ENCODE measurements around the gene NKAIN2.

The NKAIN2 gene

DNA sequence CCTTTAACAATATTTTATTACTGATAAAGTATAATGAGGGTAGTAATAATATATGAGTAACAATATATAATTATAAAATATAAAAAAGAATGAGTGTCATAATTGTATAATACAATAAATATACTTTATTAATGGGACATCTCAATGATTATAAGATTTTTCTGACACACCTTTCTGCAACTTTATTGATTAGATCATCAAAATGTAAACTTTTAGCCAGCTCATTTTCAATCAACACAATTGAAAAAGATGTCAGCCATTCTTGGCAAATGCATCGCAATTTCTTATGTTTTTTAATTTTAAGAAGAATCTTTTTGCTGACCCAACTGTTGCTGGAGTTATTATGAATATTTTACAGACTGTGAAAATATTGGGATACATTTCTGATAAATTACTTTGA lies 1026.2 kb downstream of the NKAIN2 start:
- H3K4me1 ChIP-seq (ENCODE audit: control insufficient read depth, insufficient read depth, low read length): peaks cover 14% of the 10 kb centered on the region
- ChIA-PET CTCF (no interaction called here), POLR2A (no interaction called here)
- TF ChIP-seq, protein P1, sequence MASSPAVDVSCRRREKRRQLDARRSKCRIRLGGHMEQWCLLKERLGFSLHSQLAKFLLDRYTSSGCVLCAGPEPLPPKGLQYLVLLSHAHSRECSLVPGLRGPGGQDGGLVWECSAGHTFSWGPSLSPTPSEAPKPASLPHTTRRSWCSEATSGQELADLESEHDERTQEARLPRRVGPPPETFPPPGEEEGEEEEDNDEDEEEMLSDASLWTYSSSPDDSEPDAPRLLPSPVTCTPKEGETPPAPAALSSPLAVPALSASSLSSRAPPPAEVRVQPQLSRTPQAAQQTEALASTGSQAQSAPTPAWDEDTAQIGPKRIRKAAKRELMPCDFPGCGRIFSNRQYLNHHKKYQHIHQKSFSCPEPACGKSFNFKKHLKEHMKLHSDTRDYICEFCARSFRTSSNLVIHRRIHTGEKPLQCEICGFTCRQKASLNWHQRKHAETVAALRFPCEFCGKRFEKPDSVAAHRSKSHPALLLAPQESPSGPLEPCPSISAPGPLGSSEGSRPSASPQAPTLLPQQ (tag by site-specific recombination; IDR thresholded peaks at IDR 0.05): no peak
- no peak for TF ChIP-seq SP7 (tag by site-specific recombination; IDR thresholded peaks at IDR 0.05)
- TF ChIP-seq ZNF549 (tag by site-specific recombination; IDR thresholded peaks at IDR 0.05): no peak
- TF ChIP-seq BCL11B (tag by site-specific recombination; IDR thresholded peaks at IDR 0.05; ENCODE audit: low read depth): no peak
- TF ChIP-seq, protein P2, sequence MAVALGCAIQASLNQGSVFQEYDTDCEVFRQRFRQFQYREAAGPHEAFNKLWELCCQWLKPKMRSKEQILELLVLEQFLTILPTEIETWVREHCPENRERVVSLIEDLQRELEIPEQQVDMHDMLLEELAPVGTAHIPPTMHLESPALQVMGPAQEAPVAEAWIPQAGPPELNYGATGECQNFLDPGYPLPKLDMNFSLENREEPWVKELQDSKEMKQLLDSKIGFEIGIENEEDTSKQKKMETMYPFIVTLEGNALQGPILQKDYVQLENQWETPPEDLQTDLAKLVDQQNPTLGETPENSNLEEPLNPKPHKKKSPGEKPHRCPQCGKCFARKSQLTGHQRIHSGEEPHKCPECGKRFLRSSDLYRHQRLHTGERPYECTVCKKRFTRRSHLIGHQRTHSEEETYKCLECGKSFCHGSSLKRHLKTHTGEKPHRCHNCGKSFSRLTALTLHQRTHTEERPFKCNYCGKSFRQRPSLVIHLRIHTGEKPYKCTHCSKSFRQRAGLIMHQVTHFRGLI (tag by site-specific recombination; IDR thresholded peaks at IDR 0.05): no peak
- TF ChIP-seq, protein P3, sequence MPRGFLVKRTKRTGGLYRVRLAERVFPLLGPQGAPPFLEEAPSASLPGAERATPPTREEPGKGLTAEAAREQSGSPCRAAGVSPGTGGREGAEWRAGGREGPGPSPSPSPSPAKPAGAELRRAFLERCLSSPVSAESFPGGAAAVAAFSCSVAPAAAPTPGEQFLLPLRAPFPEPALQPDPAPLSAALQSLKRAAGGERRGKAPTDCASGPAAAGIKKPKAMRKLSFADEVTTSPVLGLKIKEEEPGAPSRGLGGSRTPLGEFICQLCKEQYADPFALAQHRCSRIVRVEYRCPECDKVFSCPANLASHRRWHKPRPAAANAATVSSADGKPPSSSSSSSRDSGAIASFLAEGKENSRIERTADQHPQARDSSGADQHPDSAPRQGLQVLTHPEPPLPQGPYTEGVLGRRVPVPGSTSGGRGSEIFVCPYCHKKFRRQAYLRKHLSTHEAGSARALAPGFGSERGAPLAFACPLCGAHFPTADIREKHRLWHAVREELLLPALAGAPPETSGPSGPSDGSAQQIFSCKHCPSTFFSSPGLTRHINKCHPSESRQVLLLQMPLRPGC (tag by site-specific recombination; IDR thresholded peaks at IDR 0.05): no peak
- TF ChIP-seq SETDB1 (IDR thresholded peaks at IDR 0.05; ENCODE audit: insufficient read length, low read length): no peak
- TF ChIP-seq ZNF292 (tag by site-specific recombination; IDR thresholded peaks at IDR 0.05; ENCODE audit: borderline replicate concordance, low read depth): no peak
- TF ChIP-seq ZNF23 (tag by site-specific recombination; IDR thresholded peaks at IDR 0.05; ENCODE audit: borderline replicate concordance): no peak
- no peak for TF ChIP-seq ZNF510 (tag by site-specific recombination; IDR thresholded peaks at IDR 0.05; ENCODE audit: insufficient replicate concordance)
- no peak overlapping the region for H3K4me3 ChIP-seq (ENCODE audit: low read depth, low read length)
- H3K27ac ChIP-seq (ENCODE audit: extremely low read depth, low read depth, low read length): no peak overlapping the region
- no peaks in the 10 kb centered on the region for H3K9me3 ChIP-seq (ENCODE audit: control insufficient read depth, insufficient read depth, low read depth, low read length)
- no peaks in the 10 kb centered on the region for H3K36me3 ChIP-seq (ENCODE audit: control insufficient read depth in 2 of 2, insufficient read depth in 1 of 2, low read length in 2 of 2)

DNA sequence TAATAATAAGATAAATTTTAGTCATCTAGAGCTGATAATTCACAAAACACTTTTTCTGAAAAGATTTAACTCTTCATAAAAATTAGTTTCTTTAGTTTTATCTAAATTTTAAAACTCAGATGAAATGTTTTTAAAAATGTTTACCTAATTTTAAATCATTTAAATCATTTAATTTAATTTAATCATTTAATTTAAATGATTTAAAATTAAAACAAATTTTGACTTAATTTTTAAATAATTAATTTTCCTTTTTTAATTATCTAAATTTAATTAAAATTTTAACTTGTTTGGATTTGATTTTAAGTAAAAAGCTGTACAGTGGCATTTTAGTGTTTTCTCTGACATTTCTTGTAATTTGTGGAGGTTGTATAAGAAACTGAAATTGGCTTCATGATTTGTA lies 1026.8 kb downstream of the NKAIN2 start:
- no peak overlapping the region for H3K27ac ChIP-seq (ENCODE audit: extremely low read depth, low read depth, low read length)
- no peak overlapping the region for H3K4me3 ChIP-seq (ENCODE audit: low read depth, low read length)
- POLR2A ChIA-PET: no interaction called here
- H3K36me3 ChIP-seq (ENCODE audit: control insufficient read depth in 2 of 2, insufficient read depth in 1 of 2, low read length in 2 of 2): no peaks in the 10 kb centered on the region
- CTCF ChIA-PET: interaction anchor here (0.7 kb wide), 1 partner anchor 1143 kb away, joined by 3 read pairs; no protein-coding TSS in a partner anchor
- no peak for TF ChIP-seq ZNF510 (tag by site-specific recombination; IDR thresholded peaks at IDR 0.05; ENCODE audit: insufficient replicate concordance)
- TF ChIP-seq ZNF529 (tag by site-specific recombination; IDR thresholded peaks at IDR 0.05; ENCODE audit: insufficient replicate concordance): no peak
- no peak for TF ChIP-seq ZNF391 (tag by site-specific recombination; IDR thresholded peaks at IDR 0.05; ENCODE audit: borderline replicate concordance, low read depth)
- no peak for TF ChIP-seq ZNF658 (tag by site-specific recombination; IDR thresholded peaks at IDR 0.05)
- no peak for TF ChIP-seq ZNF623 (tag by site-specific recombination; IDR thresholded peaks at IDR 0.05)
- no peak for TF ChIP-seq ZNF561 (tag by site-specific recombination; IDR thresholded peaks at IDR 0.05; ENCODE audit: borderline replicate concordance)
- TF ChIP-seq ZBTB8A (tag by site-specific recombination; IDR thresholded peaks at IDR 0.05): no peak
- no peak for TF ChIP-seq TCF7L2 (IDR thresholded peaks at IDR 0.05; ENCODE audit: borderline replicate concordance, low read depth, low read length)
- TF ChIP-seq ZNF596 (tag by site-specific recombination; IDR thresholded peaks at IDR 0.05): no peak
- TF ChIP-seq ZNF514 (tag by site-specific recombination; IDR thresholded peaks at IDR 0.05): no peak
- TF ChIP-seq, protein P4, sequence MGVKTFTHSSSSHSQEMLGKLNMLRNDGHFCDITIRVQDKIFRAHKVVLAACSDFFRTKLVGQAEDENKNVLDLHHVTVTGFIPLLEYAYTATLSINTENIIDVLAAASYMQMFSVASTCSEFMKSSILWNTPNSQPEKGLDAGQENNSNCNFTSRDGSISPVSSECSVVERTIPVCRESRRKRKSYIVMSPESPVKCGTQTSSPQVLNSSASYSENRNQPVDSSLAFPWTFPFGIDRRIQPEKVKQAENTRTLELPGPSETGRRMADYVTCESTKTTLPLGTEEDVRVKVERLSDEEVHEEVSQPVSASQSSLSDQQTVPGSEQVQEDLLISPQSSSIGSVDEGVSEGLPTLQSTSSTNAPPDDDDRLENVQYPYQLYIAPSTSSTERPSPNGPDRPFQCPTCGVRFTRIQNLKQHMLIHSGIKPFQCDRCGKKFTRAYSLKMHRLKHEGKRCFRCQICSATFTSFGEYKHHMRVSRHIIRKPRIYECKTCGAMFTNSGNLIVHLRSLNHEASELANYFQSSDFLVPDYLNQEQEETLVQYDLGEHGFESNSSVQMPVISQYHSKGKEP (tag by site-specific recombination; IDR thresholded peaks at IDR 0.05): no peak
- no peak for TF ChIP-seq FEZF1 (tag by site-specific recombination; IDR thresholded peaks at IDR 0.05)
- no peaks in the 10 kb centered on the region for H3K9me3 ChIP-seq (ENCODE audit: control insufficient read depth, insufficient read depth, low read depth, low read length)
- H3K4me1 ChIP-seq (ENCODE audit: control insufficient read depth, insufficient read depth, low read length): peaks cover 9% of the 10 kb centered on the region
